Measurements from ENCODE around the gene PGK2.
"Not testable (repeated sequence)": the region's sequence is repeated elsewhere in the genome, so short reads cannot be mapped to it uniquely, and the experiment has no call there.

Gene PGK2

GRCh38 chr6:49787176-49787575 is at the start of gene PGK2:
Gene PGK2, minus strand, starts transcription at chr6:49787285. Its CDS starts 98 bp downstream, at chr6:49787187.
- Mint-ChIP-seq H3K27me3 (ENCODE audit: low read depth) (no peaks in the 10 kb centered on the region), H3K9me3 (no peaks in the 10 kb centered on the region), H3K4me1 (ENCODE audit: low read depth) (no peaks in the 10 kb centered on the region), H3K36me3 (ENCODE audit: low read depth) (no peaks in the 10 kb centered on the region), H3K4me3 (no peak within 1 kb of the TSS), H3K27ac (no peak within 1 kb of the TSS)

- Mint-ChIP-seq H3K27ac (no peak overlapping the region), H3K9me3 (no peaks in the 10 kb centered on the region), H3K4me3 (no peak overlapping the region), H3K36me3 (ENCODE audit: low read depth) (no peaks in the 10 kb centered on the region), H3K4me1 (ENCODE audit: low read depth) (no peaks in the 10 kb centered on the region), H3K27me3 (ENCODE audit: low read depth) (no peaks in the 10 kb centered on the region)
Measured at GRCh38 chr6:49835140-49835539, 48.1 kb upstream of the PGK2 start.

GRCh38 chr6:49833386-49833785 is 46.3 kb upstream of the PGK2 start:
- no peaks in the 10 kb centered on the region for H3K27me3 Mint-ChIP-seq (ENCODE audit: low read depth)
- no peaks in the 10 kb centered on the region for H3K36me3 Mint-ChIP-seq (ENCODE audit: low read depth)
- no peak overlapping the region for H3K4me3 Mint-ChIP-seq
- no peaks in the 10 kb centered on the region for H3K4me1 Mint-ChIP-seq (ENCODE audit: low read depth)
- no peak overlapping the region for H3K27ac Mint-ChIP-seq
- no peaks in the 10 kb centered on the region for H3K9me3 Mint-ChIP-seq

- Mint-ChIP-seq H3K27me3 (ENCODE audit: low read depth) (no peaks in the 10 kb centered on the region), H3K4me1 (ENCODE audit: low read depth) (no peaks in the 10 kb centered on the region), H3K9me3 (no peaks in the 10 kb centered on the region), H3K27ac (no peak overlapping the region), H3K36me3 (ENCODE audit: low read depth) (no peaks in the 10 kb centered on the region), H3K4me3 (no peak overlapping the region)
Measured at GRCh38 chr6:49826743-49827406, 39.8 kb upstream of the PGK2 start.

- Mint-ChIP-seq H3K4me1 (ENCODE audit: low read depth) (no peaks in the 10 kb centered on the region), H3K27ac (no peak overlapping the region), H3K4me3 (no peak overlapping the region), H3K36me3 (ENCODE audit: low read depth) (no peaks in the 10 kb centered on the region), H3K27me3 (ENCODE audit: low read depth) (no peaks in the 10 kb centered on the region), H3K9me3 (no peaks in the 10 kb centered on the region)
Measured at GRCh38 chr6:49815166-49815565, 28.1 kb upstream of the PGK2 start.

- Mint-ChIP-seq H3K4me3 (no peak overlapping the region), H3K9me3 (no peaks in the 10 kb centered on the region), H3K4me1 (ENCODE audit: low read depth) (no peaks in the 10 kb centered on the region), H3K27ac (no peak overlapping the region), H3K27me3 (ENCODE audit: low read depth) (no peaks in the 10 kb centered on the region), H3K36me3 (ENCODE audit: low read depth) (no peaks in the 10 kb centered on the region)
Measured at GRCh38 chr6:49813248-49813647, 26.2 kb upstream of the PGK2 start.

GRCh38 chr6:49806145-49806544 is 19.1 kb upstream of the PGK2 start:
- Mint-ChIP-seq H3K4me1 (ENCODE audit: low read depth) (no peaks in the 10 kb centered on the region), H3K4me3 (no peak overlapping the region), H3K27ac (no peak overlapping the region), H3K27me3 (ENCODE audit: low read depth) (no peaks in the 10 kb centered on the region), H3K9me3 (no peaks in the 10 kb centered on the region), H3K36me3 (ENCODE audit: low read depth) (no peaks in the 10 kb centered on the region)

- Mint-ChIP-seq H3K4me3 (no peak overlapping the region), H3K9me3 (no peaks in the 10 kb centered on the region), H3K36me3 (ENCODE audit: low read depth) (no peaks in the 10 kb centered on the region), H3K4me1 (ENCODE audit: low read depth) (no peaks in the 10 kb centered on the region), H3K27me3 (ENCODE audit: low read depth) (no peaks in the 10 kb centered on the region), H3K27ac (no peak overlapping the region)
Measured at GRCh38 chr6:49805246-49805645, 18.2 kb upstream of the PGK2 start.

GRCh38 chr6:49801525-49801924 is 14.4 kb upstream of the PGK2 start:
- H3K4me1 Mint-ChIP-seq (ENCODE audit: low read depth) = no peaks in the 10 kb centered on the region
- H3K9me3 Mint-ChIP-seq = no peaks in the 10 kb centered on the region
- H3K4me3 Mint-ChIP-seq = no peak overlapping the region
- H3K36me3 Mint-ChIP-seq (ENCODE audit: low read depth) = no peaks in the 10 kb centered on the region
- H3K27me3 Mint-ChIP-seq (ENCODE audit: low read depth) = no peaks in the 10 kb centered on the region
- no peak overlapping the region for H3K27ac Mint-ChIP-seq

GRCh38 chr6:49799090-49799489 is 12.0 kb upstream of the PGK2 start:
- H3K4me1 Mint-ChIP-seq (ENCODE audit: low read depth) = no peaks in the 10 kb centered on the region
- H3K27ac Mint-ChIP-seq = no peak overlapping the region
- H3K4me3 Mint-ChIP-seq = no peak overlapping the region
- H3K27me3 Mint-ChIP-seq (ENCODE audit: low read depth) = no peaks in the 10 kb centered on the region
- no peaks in the 10 kb centered on the region for H3K9me3 Mint-ChIP-seq
- no peaks in the 10 kb centered on the region for H3K36me3 Mint-ChIP-seq (ENCODE audit: low read depth)

- H3K36me3 Mint-ChIP-seq (ENCODE audit: low read depth); H3K4me1 Mint-ChIP-seq (ENCODE audit: low read depth); H3K4me3 Mint-ChIP-seq; H3K27ac Mint-ChIP-seq; H3K27me3 Mint-ChIP-seq (ENCODE audit: low read depth); H3K9me3 Mint-ChIP-seq: not testable (repeated sequence)
Measured at GRCh38 chr6:49796842-49797455, 9.9 kb upstream of the PGK2 start.

GRCh38 chr6:49790341-49790740 is 3.3 kb upstream of the PGK2 start:
- no peak overlapping the region for H3K27ac Mint-ChIP-seq

GRCh38 chr6:49784272-49784671 is 2.8 kb downstream of the PGK2 start:
- Mint-ChIP-seq H3K27me3 (ENCODE audit: low read depth) (no peaks in the 10 kb centered on the region), H3K4me3 (no peak overlapping the region), H3K27ac (no peak overlapping the region), H3K36me3 (ENCODE audit: low read depth) (no peaks in the 10 kb centered on the region), H3K9me3 (no peaks in the 10 kb centered on the region), H3K4me1 (ENCODE audit: low read depth) (no peaks in the 10 kb centered on the region)

More at GRCh38 chr6:49790341-49790740, 3.3 kb upstream of the PGK2 start:
- no peak overlapping the region for H3K4me3 Mint-ChIP-seq
- H3K9me3 Mint-ChIP-seq = no peaks in the 10 kb centered on the region
- H3K4me1 Mint-ChIP-seq (ENCODE audit: low read depth) = no peaks in the 10 kb centered on the region
- no peaks in the 10 kb centered on the region for H3K36me3 Mint-ChIP-seq (ENCODE audit: low read depth)
- no peaks in the 10 kb centered on the region for H3K27me3 Mint-ChIP-seq (ENCODE audit: low read depth)

- Mint-ChIP-seq H3K4me1 (ENCODE audit: low read depth) (no peaks in the 10 kb centered on the region), H3K27ac (no peak overlapping the region), H3K27me3 (ENCODE audit: low read depth) (no peaks in the 10 kb centered on the region), H3K9me3 (no peaks in the 10 kb centered on the region), H3K4me3 (no peak overlapping the region), H3K36me3 (ENCODE audit: low read depth) (no peaks in the 10 kb centered on the region)
Measured at GRCh38 chr6:49782725-49783124, 4.4 kb downstream of the PGK2 start.

GRCh38 chr6:49782293-49782692 is 4.8 kb downstream of the PGK2 start:
- no peak overlapping the region for H3K27ac Mint-ChIP-seq
- no peaks in the 10 kb centered on the region for H3K36me3 Mint-ChIP-seq (ENCODE audit: low read depth)
- H3K4me1 Mint-ChIP-seq (ENCODE audit: low read depth) = no peaks in the 10 kb centered on the region
- H3K4me3 Mint-ChIP-seq = no peak overlapping the region
- H3K9me3 Mint-ChIP-seq = no peaks in the 10 kb centered on the region
- H3K27me3 Mint-ChIP-seq (ENCODE audit: low read depth) = no peaks in the 10 kb centered on the region
